Mesodermal cell (in vitro differentiated cells): ENCODE data around the gene TXNL1. TPM values are rescaled to one million over a fixed set of nuclear protein-coding genes. Genes with fewer than 3 reads are reported as not detected.
A peak's percentile ranks its signal among the peaks of the same experiment; 100 is the strongest.

Source experiments
- H3K27ac ChIP-seq: 2 replicates; pipeline ENCODE4 v1.7.0; 2013; ENCODE audit warnings: mild to moderate bottlenecking, low read depth, low read length, moderate library complexity; ENCODE audit not compliant: severe bottlenecking
- H3K36me3 ChIP-seq: 2 replicates; pipeline ENCODE4 v1.7.1; 2013; ENCODE audit warnings: mild to moderate bottlenecking, low read length, moderate library complexity; ENCODE audit not compliant: control insufficient read depth, insufficient read depth
- H3K4me1 ChIP-seq: one replicate; pipeline ENCODE4 v1.7.1; 2013; ENCODE audit warnings: mild to moderate bottlenecking, low read length; ENCODE audit not compliant: insufficient read depth, control insufficient read depth, poor library complexity, severe bottlenecking
- H3K4me3 ChIP-seq: 2 replicates; pipeline ENCODE4 v1.7.0; 2013; ENCODE audit warnings: low read length, control low read depth, mild to moderate bottlenecking; ENCODE audit not compliant: insufficient read depth, poor library complexity, severe bottlenecking; ENCODE audit errors: extremely low read depth
- H3K9me3 ChIP-seq: 2 replicates; pipeline ENCODE4 v1.7.1; 2013; ENCODE audit warnings: mild to moderate bottlenecking, low read length, moderate library complexity; ENCODE audit not compliant: control insufficient read depth
- WGBS, 2 experiments: methylation state at CpG; one replicate each; pipeline ENCODE4 v1.1.5; 2013; ENCODE audit warnings: missing lambda C conversion rate in 2 of 2; ENCODE audit not compliant: insufficient coverage in 2 of 2; 5-methylcytosine and 5-hydroxymethylcytosine counted together
- polyA plus RNA-seq, 2 experiments: library from polyadenylated mRNA; stranded (reverse); fragments of 50-300 nt; gene quantifications; one replicate each; pipeline ENCODE4 v1.2.3, GENCODE V29; 2013

The TXNL1 gene
- polyA plus RNA-seq (2013, experiment 1 of 2), result 82.6 TPM
- 90.4 TPM for polyA plus RNA-seq (2013, experiment 2 of 2)

DNA sequence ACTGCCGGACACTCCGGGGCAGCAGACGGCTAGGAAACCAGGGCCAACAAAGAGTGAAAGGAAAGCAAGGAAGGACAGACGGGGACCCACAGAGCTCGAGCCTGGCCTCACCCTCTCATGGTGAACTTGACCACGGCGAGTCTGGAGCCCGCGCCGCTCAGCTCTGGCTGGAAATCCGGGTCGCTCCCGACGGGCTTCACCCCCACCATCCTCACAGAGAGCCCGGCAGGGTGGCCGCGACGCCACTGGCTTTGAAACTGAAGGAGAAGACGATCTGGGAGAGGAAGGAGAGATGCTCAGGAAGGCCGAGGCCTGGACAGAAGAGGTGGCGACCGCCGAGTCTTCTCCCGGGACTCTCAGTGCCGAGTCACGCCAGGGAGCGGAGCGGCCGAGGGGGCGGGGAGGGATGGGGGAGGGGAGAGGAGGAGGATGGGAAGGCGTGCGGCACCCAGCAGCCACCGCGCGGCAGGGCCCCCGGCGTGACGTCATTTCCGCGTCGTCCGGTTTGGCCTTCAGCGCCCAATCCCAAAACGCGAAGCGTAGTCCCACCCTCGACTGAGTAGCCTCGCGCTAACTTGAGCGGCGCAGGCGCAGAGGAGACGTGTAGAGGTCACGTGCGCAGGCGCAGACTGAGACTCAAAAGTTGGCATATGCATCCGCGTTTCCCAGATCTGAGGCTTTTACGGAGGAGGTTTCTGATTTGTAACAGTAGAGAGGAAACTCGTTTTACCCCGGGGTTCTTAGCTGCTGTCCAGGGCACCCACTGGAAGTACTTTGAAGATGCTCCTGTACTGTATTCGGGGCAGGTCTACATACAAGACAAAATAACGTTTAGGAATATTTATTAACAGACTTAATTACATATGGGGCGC is at the start of gene TXNL1:
TSS of gene TXNL1 (minus strand) at position 361 of the 872 bp plus-strand sequence. CDS start at position 209, 152 bp downstream.
- Histone ChIP-seq H3K4me3 (peak within 1 kb of the TSS; percentile 96), H3K4me1 (no peaks in the 10 kb centered on the region), H3K9me3 (peaks cover 6% of the 10 kb centered on the region), H3K27ac (peak within 1 kb of the TSS; percentile 97), H3K36me3 (peaks cover 12% of the 10 kb centered on the region)
- WGBS, 2 experiments, result 3 to 5% methylated on average over 47 to 48 of the region's 64 CpGs

DNA sequence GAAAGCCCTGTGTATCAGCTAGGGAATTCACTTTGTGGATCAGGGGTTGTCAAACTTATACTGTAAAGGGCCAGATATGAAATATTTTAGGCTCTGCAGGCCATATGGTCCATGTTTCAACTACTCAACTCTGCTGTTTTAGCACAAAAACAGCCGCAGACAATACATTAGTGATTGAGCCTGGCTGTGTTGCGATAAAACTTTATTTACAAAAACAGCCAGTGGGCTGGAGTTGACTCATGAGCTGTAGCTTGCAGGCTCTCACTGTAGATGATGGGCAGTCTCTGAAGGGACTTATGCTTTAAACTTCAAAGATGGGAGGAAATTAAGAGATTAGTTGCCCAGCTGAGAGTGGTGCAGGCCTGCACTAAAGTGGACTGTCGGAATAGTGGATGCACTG is 45.9 kb upstream of the TXNL1 start:
- Histone ChIP-seq H3K27ac (no peak overlapping the region), H3K36me3 (no peaks in the 10 kb centered on the region), H3K4me1 (no peaks in the 10 kb centered on the region), H3K9me3 (no peaks in the 10 kb centered on the region), H3K4me3 (no peak overlapping the region)
- WGBS, 2 experiments, result 92 to 100% methylated on average over 1 to 2 of the region's 3 CpGs

DNA sequence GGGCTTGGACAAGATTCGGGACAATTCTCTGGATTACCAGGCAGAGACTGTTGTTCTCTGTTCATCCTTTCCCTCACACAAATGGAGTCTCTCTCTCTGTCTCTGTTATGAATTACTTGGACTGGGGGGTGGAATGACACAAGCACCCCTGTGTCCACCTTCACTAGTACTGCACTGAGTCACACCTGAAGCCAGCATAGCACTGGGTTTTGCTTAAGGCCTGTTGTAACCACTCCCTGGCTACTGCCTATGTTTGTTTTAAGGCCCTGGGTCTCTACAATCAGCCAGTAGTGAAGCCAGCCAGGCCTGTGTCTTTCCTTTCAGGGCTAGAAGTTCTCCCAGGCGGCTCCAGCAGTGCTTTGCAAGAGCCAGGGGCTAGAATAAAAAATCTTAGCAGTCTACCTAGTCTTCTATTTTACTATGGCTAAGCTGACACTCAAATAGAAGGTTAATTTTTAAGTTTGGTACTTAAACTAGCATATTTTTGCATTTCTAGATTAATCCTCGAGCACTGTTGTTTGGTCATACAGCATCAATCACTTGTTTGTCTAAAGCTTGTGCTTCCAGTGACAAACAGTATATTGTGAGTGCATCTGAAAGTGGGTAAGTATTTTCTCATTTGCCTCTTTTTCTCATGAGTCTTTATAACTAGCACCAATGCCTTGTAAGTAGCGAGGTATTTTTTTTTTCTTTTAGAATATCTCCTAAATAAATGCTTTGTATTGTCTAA is 40.6 kb upstream of the TXNL1 start:
- WGBS, 2 experiments, result 95% methylated on average over 2 of the region's 4 CpGs; no CpG with 5 or more reads in 1 of the 2 experiments
- Histone ChIP-seq H3K9me3 (no peaks in the 10 kb centered on the region), H3K27ac (no peak overlapping the region), H3K4me3 (no peak overlapping the region), H3K4me1 (no peaks in the 10 kb centered on the region), H3K36me3 (no peaks in the 10 kb centered on the region)

DNA sequence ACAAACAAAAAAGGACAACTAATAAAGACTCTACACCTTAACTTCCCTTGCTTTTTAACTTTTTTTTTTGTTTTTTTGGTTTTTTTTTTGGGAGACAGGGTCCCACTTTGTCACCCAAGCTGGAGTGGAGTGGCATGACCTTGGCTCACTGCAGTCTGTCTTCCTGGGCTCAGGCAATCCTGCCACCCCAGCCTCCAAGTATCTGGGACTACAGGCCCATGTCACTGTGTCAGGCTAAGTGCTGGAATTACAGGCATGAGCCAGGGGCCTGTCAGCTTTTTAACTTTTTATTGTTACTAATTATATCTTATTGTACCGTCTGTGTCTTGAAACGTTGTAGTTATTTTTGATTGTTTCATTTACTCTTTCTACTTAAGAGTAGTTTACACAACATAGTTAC is 38.2 kb upstream of the TXNL1 start:
- no CpG with 5 or more reads among the region's 2 CpGs for WGBS, 2 experiments

DNA sequence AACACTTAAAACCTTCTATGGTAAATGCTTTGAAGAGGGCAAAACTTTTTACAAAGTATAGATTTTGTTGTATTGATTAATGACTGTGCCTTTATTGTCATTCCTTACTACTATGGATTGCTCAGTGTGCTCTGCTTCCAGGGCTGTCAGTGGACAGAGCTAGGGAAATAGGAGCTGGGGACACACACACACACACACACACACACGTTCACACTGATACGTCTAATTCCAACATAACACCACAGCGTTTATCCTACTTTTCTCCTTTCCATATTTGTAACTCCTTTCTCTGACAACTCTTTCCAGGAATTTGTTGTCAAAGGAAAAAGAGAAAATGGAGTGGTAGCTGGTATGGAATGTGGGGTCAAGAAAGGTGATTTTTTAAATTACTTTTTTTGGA is 34.6 kb upstream of the TXNL1 start:
- Histone ChIP-seq H3K9me3 (no peaks in the 10 kb centered on the region), H3K4me1 (no peaks in the 10 kb centered on the region), H3K27ac (no peak overlapping the region), H3K36me3 (no peaks in the 10 kb centered on the region), H3K4me3 (no peak overlapping the region)
- no CpG with 5 or more reads among the region's 3 CpGs for WGBS, 2 experiments

More for the DNA sequence above, 38.2 kb upstream of the TXNL1 start:
- H3K4me3 ChIP-seq, result no peak overlapping the region
- H3K27ac ChIP-seq, result no peak overlapping the region
- H3K36me3 ChIP-seq, result no peaks in the 10 kb centered on the region
- no peaks in the 10 kb centered on the region for H3K4me1 ChIP-seq
- no peaks in the 10 kb centered on the region for H3K9me3 ChIP-seq

DNA sequence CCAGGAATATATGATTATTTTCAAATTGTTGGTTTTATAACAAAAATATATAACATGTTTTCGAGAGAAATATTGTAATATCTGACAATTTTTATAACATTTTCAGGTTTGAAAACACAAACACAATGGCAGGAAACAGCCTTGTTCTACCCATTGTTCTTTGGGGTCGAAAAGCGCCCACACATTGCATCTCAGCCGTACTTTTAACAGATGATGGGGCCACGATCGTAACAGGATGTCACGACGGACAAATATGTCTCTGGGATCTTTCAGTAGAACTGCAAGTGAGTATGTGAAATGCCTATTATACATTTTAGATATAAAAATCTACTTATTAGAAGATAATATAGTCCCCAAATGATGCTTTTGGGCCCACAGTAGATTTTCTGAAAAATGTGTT is 34.0 kb upstream of the TXNL1 start:
- Histone ChIP-seq H3K4me1 (no peaks in the 10 kb centered on the region), H3K4me3 (no peak overlapping the region), H3K27ac (no peak overlapping the region), H3K36me3 (no peaks in the 10 kb centered on the region), H3K9me3 (no peaks in the 10 kb centered on the region)
- 94 to 100% methylated on average over 2 to 4 of the region's 8 CpGs for WGBS, 2 experiments

DNA sequence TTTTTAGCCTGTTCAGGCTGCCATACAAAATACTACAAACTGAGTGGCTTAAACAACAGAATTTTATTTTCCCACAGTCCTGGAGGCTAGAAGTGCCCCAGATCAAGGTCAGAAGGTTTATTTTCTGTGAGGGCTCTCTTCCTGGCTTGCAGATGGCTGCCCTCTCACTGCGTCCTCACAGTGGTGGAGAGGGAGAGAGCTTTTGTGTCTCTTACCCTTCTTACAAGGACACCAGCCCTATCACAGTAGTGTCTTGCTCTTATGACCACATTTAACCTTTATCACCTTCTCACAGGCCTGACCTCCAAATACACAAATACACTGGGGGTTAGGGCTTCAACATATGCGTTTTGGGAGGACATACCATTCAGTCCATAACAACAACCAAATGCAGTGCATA is 24.5 kb upstream of the TXNL1 start:
- Histone ChIP-seq H3K27ac (no peak overlapping the region), H3K4me3 (no peak overlapping the region), H3K4me1 (no peaks in the 10 kb centered on the region), H3K36me3 (no peaks in the 10 kb centered on the region), H3K9me3 (no peaks in the 10 kb centered on the region)
- WGBS, 2 experiments, result 80% methylated on average over 1 of the region's 2 CpGs; no CpG with 5 or more reads in 1 of the 2 experiments

DNA sequence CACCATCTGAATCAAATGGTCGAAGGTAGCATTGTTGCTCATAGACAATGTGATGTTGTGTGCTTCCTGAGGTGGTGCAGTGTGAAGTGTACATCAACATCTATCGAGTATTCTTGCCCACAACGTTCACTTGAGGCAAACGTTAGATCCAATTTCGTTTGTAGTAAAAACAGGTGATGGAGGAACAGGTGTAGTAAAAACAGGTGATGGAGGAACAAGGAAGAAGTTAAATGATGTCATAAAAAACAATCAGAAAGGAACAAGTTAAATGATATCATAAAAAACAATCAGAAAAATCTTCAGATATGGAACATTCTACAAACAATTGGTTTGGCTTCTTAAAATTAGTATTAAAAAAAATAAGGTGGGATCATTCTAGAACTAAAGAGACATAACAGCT is 24.1 kb upstream of the TXNL1 start:
- Histone ChIP-seq H3K27ac (no peak overlapping the region), H3K9me3 (no peaks in the 10 kb centered on the region), H3K36me3 (no peaks in the 10 kb centered on the region), H3K4me1 (no peaks in the 10 kb centered on the region), H3K4me3 (no peak overlapping the region)
- WGBS, 2 experiments, result 88 to 91% methylated on average over 3 to 5 of the region's 5 CpGs

DNA sequence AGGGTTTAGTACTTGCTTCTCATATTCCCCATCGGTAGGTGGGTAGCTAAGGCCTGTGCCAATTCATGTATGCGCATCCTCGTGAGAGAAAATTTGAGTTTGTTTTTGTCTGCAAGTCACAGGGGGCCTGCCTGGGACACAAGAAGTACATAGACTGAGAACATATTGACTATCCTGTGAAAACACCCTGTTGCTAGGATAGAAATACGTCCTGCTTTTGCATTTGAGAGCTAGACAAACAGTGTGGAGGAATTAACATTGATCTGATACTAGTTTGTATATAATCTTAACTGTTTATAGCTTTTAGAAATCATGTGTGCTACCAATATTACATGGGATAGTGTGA is 23.6 kb upstream of the TXNL1 start:
- 26 to 45% methylated on average over 3 to 4 of the region's 4 CpGs for WGBS, 2 experiments
- Histone ChIP-seq H3K9me3 (no peaks in the 10 kb centered on the region), H3K4me1 (no peaks in the 10 kb centered on the region), H3K36me3 (no peaks in the 10 kb centered on the region), H3K27ac (no peak overlapping the region), H3K4me3 (no peak overlapping the region)

DNA sequence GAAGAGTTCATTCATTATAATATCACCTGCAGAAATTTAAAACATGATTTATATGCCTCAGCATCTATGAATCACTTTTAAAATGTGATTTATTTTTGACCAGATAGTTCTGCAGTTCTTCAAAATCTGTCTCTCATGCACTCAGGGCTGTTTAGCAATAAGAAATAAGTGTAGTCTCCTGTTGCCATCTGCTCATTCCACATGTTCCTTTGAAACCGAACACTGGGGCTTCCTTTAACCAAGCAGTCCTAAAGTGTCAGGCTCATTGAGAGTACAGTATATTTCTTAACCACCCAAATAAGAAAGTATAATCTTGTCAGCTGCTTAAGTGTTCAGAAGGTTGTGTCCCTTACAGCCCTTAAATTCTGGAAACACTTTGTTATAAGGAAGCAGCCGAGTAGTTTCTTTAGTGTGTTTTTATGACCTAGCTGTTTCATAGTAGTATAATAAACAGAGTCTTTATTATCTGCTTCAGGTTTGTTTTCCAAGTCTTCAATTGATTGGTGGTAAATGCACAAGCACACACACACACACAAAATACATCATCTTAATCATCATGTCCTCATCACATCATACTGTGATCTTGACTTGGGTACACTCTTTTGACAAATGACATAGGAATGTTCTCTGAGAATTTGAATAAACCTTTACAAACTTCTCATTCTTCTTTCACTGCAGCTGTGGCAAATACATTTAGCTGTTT is 23.1 kb upstream of the TXNL1 start:
- H3K9me3 ChIP-seq, result no peaks in the 10 kb centered on the region
- no peak overlapping the region for H3K27ac ChIP-seq
- H3K36me3 ChIP-seq, result no peaks in the 10 kb centered on the region
- no peak overlapping the region for H3K4me3 ChIP-seq
- WGBS, 2 experiments, result no CpG with 5 or more reads among the region's 2 CpGs
- no peaks in the 10 kb centered on the region for H3K4me1 ChIP-seq
